CD4-positive, CD25-positive, alpha-beta regulatory T cell (primary cell): ENCODE data around the gene AMBRA1. TPM values are rescaled to one million over a fixed set of nuclear protein-coding genes. Genes with fewer than 3 reads are reported as not detected.

Experiments
- ATAC-seq, 2 donors: fragments of 150-1000 bp; cut with Tn5 transposase; one replicate each; pipeline ENCODE4 v1.10.0; 2021; ENCODE audit warnings: low read depth in 2 of 2, moderate number of reproducible peaks in 2 of 2, moderate library complexity in 1 of 2
- DNase-seq, 3 donors: peaks; one replicate each; pipeline versions ENCODE4 v3.0.0 to v3.0.0-alpha.2; 2012 to 2022; ENCODE audit warnings: mixed read lengths in 1 of 3
- H3K27ac ChIP-seq: one replicate; pipeline ENCODE4 v1.7.0; 2013; ENCODE audit warnings: mild to moderate bottlenecking, low read length; ENCODE audit not compliant: insufficient read depth, poor library complexity, severe bottlenecking
- H3K27me3 ChIP-seq: one replicate; pipeline ENCODE4 v1.7.0; 2013; ENCODE audit warnings: low read length; ENCODE audit not compliant: control insufficient read depth, insufficient read depth
- H3K36me3 ChIP-seq: one replicate; pipeline ENCODE4 v1.7.0; 2013; ENCODE audit warnings: mild to moderate bottlenecking, low read length, moderate library complexity; ENCODE audit not compliant: control insufficient read depth, insufficient read depth
- H3K4me1 ChIP-seq: 2 replicates; pipeline ENCODE4 v1.7.0; 2013; ENCODE audit warnings: mild to moderate bottlenecking, low read length; ENCODE audit not compliant: insufficient read depth, control insufficient read depth, poor library complexity, severe bottlenecking
- H3K4me3 ChIP-seq: one replicate; pipeline ENCODE4 v1.7.0; 2013; ENCODE audit warnings: low read depth, mild to moderate bottlenecking, low read length, moderate library complexity
- H3K9me3 ChIP-seq, 2 experiments: 1 replicate in 1 of 2; 2 replicates in 1 of 2; pipeline ENCODE4 v1.7.0; 2013; ENCODE audit warnings: low read length in 2 of 2, mild to moderate bottlenecking in 1 of 2, moderate library complexity in 1 of 2; ENCODE audit not compliant: control insufficient read depth in 2 of 2
- H3K27ac Mint-ChIP-seq, 3 donors: one replicate each; pipeline ENCODE4 v1.8.0; 2020 to 2022; ENCODE audit warnings: mild to moderate bottlenecking in 3 of 3, mixed read lengths in 3 of 3, moderate library complexity in 2 of 3
- H3K27me3 Mint-ChIP-seq: one replicate; pipeline ENCODE4 v1.8.0; 2022; ENCODE audit warnings: mild to moderate bottlenecking, mixed read lengths
- H3K36me3 Mint-ChIP-seq: one replicate; pipeline ENCODE4 v1.8.0; 2020; ENCODE audit warnings: mixed read lengths
- H3K4me1 Mint-ChIP-seq, 4 donors: one replicate each; pipeline ENCODE4 v1.8.0; 2020 to 2022; ENCODE audit warnings: mixed read lengths in 4 of 4, mild to moderate bottlenecking in 1 of 4
- H3K4me3 Mint-ChIP-seq, 4 donors: one replicate each; pipeline ENCODE4 v1.8.0; 2020 to 2022; ENCODE audit warnings: mild to moderate bottlenecking in 4 of 4, mixed read lengths in 4 of 4, moderate library complexity in 3 of 4
- H3K9me3 Mint-ChIP-seq, 7 donors: one replicate each; pipeline ENCODE4 v1.8.0; 2020 to 2022; ENCODE audit warnings: mixed read lengths in 7 of 7, mild to moderate bottlenecking in 3 of 7, moderate library complexity in 2 of 7
- polyA plus RNA-seq, 4 donors: library from polyadenylated mRNA; unstranded; fragments of 300-500 nt; fragmentation: Illumina TruSeq; gene quantifications; one replicate each; pipeline ENCODE4 v1.2.3, GENCODE V29; 2021
- total RNA-seq: library from RNA; stranded (reverse); gene quantifications from one replicate; pipeline ENCODE4 v1.2.3, GENCODE V29; 2022

The AMBRA1 gene
- total and polyA plus RNA-seq, 5 donors from 2014 or later, result 8.2 to 61.0 (median 12.3) TPM

DNA sequence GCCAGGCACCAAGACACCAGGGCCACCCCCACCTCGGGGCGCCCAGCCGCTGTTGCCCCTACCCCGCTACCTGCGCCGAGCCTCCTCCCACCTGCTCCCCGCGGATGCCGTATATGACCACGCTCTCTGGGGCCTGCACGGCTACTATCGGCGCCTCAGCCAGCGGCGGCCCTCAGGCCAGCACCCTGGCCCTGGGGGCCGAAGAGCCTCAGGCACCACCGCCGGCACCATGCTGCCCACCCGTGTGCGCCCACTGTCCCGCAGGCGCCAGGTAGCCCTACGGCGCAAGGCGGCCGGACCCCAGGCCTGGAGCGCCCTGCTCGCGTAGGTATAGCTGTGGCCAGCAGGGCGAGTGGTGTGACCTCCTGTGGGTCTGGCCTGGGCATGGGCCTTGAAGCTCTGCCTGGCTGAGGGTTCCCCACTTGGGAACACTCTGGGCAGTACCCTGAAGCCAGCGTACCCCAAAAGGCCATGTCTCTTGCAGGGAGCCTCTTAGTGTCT lies 227.1 kb downstream of the AMBRA1 start:
- H3K36me3 Mint-ChIP-seq, result peaks cover 14% of the 10 kb centered on the region
- no peak overlapping the region for H3K4me3 ChIP-seq
- H3K4me1 ChIP-seq, result peaks cover 50% of the 10 kb centered on the region
- no peaks in the 10 kb centered on the region for H3K27me3 ChIP-seq
- peaks cover 0 to 61% (median 23%) of the 10 kb centered on the region in 4 donors for H3K4me1 Mint-ChIP-seq
- H3K27ac Mint-ChIP-seq, result no peak overlapping the region
- H3K9me3 ChIP-seq, result no peaks in the 10 kb centered on the region
- ATAC-seq, result no peak
- DNase-seq, result no peak
- peaks cover 29% of the 10 kb centered on the region for H3K36me3 ChIP-seq
- no peaks in the 10 kb centered on the region for H3K27me3 Mint-ChIP-seq
- H3K27ac ChIP-seq, result no peak overlapping the region
- no peak overlapping the region for H3K4me3 Mint-ChIP-seq
- H3K9me3 Mint-ChIP-seq, result no peaks in the 10 kb centered on the region

GRCh38 chr11:46366260-46366659 lies 227.6 kb downstream of the AMBRA1 start:
- DNase-seq (no peak), ATAC-seq (no peak)
- no peaks in the 10 kb centered on the region for H3K27me3 Mint-ChIP-seq
- Histone ChIP-seq H3K4me1 (peaks cover 55% of the 10 kb centered on the region), H3K4me3 (no peak overlapping the region), H3K36me3 (peaks cover 26% of the 10 kb centered on the region), H3K27ac (no peak overlapping the region), H3K27me3 (no peaks in the 10 kb centered on the region), H3K9me3 (no peaks in the 10 kb centered on the region)
- no peak overlapping the region for H3K4me3 Mint-ChIP-seq
- no peak overlapping the region for H3K27ac Mint-ChIP-seq
- H3K9me3 Mint-ChIP-seq, result no peaks in the 10 kb centered on the region
- peaks cover under 1 to 64% (median 25%) of the 10 kb centered on the region in 4 donors for H3K4me1 Mint-ChIP-seq
- peaks cover 14% of the 10 kb centered on the region for H3K36me3 Mint-ChIP-seq

DNA sequence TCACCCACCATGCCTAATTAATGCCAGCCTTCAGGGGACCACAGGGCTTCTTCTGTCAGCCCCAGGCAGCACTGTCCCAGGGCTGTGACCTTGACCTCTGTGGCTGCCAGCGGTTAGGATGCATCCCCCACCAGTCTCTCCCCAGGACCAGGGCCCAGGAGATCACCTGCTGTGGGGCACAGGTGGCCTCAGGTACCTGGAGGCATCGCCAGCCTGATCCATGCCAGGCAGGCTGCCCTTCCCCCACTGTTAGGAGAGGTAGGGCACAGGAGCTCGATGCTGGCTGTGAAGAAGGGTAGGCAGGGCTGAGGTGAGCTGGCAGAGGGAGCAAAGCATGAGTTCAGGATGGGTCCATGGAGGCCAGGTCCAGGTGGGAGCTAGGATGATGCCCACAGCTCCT lies 229.0 kb downstream of the AMBRA1 start:
- ATAC-seq (no peak), DNase-seq (no peak)
- Histone ChIP-seq H3K27ac (peak overlapping the region; percentile 8), H3K36me3 (peaks cover 17% of the 10 kb centered on the region), H3K9me3 (no peaks in the 10 kb centered on the region), H3K27me3 (no peaks in the 10 kb centered on the region), H3K4me3 (no peak overlapping the region), H3K4me1 (peaks cover 64% of the 10 kb centered on the region)
- Mint-ChIP-seq H3K9me3 (no peaks in the 10 kb centered on the region), H3K4me3 (peak overlapping the region in 1 of 4 donors; percentile 58), H3K4me1 (peaks cover 6 to 77% (median 35%) of the 10 kb centered on the region in 4 donors), H3K36me3 (peaks cover 10% of the 10 kb centered on the region), H3K27me3 (no peaks in the 10 kb centered on the region), H3K27ac (peak overlapping the region; percentile 46 to 84 (median 64))

- Mint-ChIP-seq H3K36me3 (peaks cover 6% of the 10 kb centered on the region), H3K4me3 (peak overlapping the region in 1 of 4 donors; percentile 36), H3K27ac (peak overlapping the region; percentile 46 to 84 (median 64)), H3K27me3 (no peaks in the 10 kb centered on the region), H3K4me1 (peaks cover 6 to 73% (median 34%) of the 10 kb centered on the region in 4 donors), H3K9me3 (no peaks in the 10 kb centered on the region)
- no peaks in the 10 kb centered on the region for H3K9me3 ChIP-seq
- H3K4me1 ChIP-seq, result peaks cover 64% of the 10 kb centered on the region
- H3K36me3 ChIP-seq, result peaks cover 17% of the 10 kb centered on the region
- no peaks in the 10 kb centered on the region for H3K27me3 ChIP-seq
- no peak for DNase-seq
- ATAC-seq, result no peak
- H3K4me3 ChIP-seq, result no peak overlapping the region
- no peak overlapping the region for H3K27ac ChIP-seq
Observed at GRCh38 chr11:46364056-46364455, 229.8 kb downstream of the AMBRA1 start.

DNA sequence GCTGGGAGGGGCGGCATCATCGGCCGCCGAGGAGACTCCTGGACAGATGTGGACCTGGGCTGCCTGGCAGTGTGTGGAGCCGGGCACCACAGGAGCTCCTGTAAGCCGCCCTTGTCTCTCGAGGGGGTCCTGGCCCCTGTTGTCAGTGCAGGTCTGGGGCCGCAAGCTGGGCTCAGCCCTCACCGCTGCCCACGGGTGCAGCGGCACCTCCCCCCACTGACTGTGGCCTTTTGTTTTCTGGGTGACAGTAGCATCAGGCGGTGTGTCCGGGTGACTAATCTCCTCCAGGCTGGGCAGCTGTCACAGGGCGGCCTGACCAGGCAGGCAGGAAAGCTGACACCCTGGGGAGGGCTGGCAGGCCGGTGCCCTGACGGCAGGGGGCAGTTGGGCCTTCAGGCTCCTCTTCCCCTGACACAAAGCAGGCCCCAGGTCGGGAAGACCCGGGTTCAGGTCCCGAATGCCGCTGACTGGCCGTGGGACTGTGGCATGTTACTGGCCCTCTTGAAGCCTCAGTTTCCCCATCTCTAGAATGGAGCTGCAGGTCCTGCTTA lies 230.3 kb downstream of the AMBRA1 start:
- H3K36me3 Mint-ChIP-seq, result peaks cover 3% of the 10 kb centered on the region
- H3K4me1 Mint-ChIP-seq, result peaks cover 6 to 74% (median 33%) of the 10 kb centered on the region in 4 donors
- H3K36me3 ChIP-seq, result peaks cover 15% of the 10 kb centered on the region
- no peak overlapping the region for H3K4me3 Mint-ChIP-seq
- no peaks in the 10 kb centered on the region for H3K9me3 Mint-ChIP-seq
- peaks cover 64% of the 10 kb centered on the region for H3K4me1 ChIP-seq
- no peak overlapping the region for H3K4me3 ChIP-seq
- no peaks in the 10 kb centered on the region for H3K27me3 ChIP-seq
- no peaks in the 10 kb centered on the region for H3K9me3 ChIP-seq
- DNase-seq (no peak), ATAC-seq (no peak)
- H3K27ac ChIP-seq, result no peak overlapping the region
- H3K27me3 Mint-ChIP-seq, result no peaks in the 10 kb centered on the region
- peak overlapping the region in 1 of 3 donors; percentile 46 for H3K27ac Mint-ChIP-seq

GRCh38 chr11:46363031-46363407 lies 230.8 kb downstream of the AMBRA1 start:
- peaks cover 10 to 74% (median 33%) of the 10 kb centered on the region in 4 donors for H3K4me1 Mint-ChIP-seq
- Histone ChIP-seq H3K27ac (no peak overlapping the region), H3K4me1 (peaks cover 68% of the 10 kb centered on the region), H3K9me3 (no peaks in the 10 kb centered on the region), H3K4me3 (no peak overlapping the region), H3K36me3 (peaks cover 10% of the 10 kb centered on the region), H3K27me3 (no peaks in the 10 kb centered on the region)
- ATAC-seq (no peak), DNase-seq (no peak)
- no peaks in the 10 kb centered on the region for H3K27me3 Mint-ChIP-seq
- H3K4me3 Mint-ChIP-seq, result peak overlapping the region in 3 of 4 donors; percentile 47 to 89 (median 62)
- H3K27ac Mint-ChIP-seq, result peak overlapping the region in 2 of 3 donors; percentile 85 to 94
- H3K36me3 Mint-ChIP-seq, result no peaks in the 10 kb centered on the region
- no peaks in the 10 kb centered on the region for H3K9me3 Mint-ChIP-seq

DNA sequence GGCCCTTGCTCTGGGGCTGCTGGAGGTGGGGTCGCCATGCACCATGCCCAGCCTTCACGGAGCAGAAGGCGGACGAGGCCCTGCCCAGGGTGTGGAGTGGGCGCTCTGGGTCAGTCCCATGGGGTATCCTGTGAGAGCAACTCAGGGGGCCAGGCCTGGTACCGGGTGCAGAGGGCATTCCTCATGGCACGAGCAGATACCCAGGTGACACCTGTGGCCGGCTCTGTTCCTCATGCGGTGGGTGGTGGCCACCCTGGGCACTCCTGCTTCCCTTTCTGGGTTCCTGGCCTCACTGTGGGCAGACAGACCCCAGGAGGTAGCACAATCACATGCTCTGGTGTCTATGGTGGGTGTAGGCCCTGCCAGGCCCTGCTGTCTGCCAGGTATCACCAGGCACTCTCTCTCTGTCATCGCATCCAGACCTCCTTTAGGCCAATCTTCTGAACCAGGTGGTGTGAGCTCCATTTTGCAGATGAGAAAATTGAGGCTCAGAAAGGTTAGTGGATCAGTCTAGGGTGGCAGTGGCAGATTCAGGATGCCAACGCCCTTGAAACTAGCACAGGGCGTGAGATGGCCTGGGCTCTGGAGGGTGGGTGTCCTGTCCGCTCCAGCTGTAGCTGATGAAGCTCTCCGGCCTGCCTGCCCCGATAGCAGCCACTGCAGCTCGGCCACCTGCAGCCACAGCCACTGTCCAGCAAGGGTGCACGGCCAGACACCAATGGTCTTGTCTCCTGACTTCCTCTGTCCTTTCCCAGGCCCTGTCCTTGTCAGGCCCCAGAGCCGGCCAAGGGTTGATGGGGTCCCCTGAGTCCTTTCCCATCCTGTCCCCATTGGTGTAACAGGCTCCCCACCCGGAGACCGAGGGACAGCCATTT lies 231.4 kb downstream of the AMBRA1 start:
- H3K4me3 ChIP-seq, result peak overlapping the region; percentile 24
- H3K27me3 ChIP-seq, result no peaks in the 10 kb centered on the region
- Mint-ChIP-seq H3K27ac (peak overlapping the region in 2 of 3 donors; percentile 85 to 94), H3K4me3 (peak overlapping the region; percentile 62 to 89 (median 83)), H3K27me3 (no peaks in the 10 kb centered on the region), H3K36me3 (no peaks in the 10 kb centered on the region), H3K4me1 (peaks cover 11 to 74% (median 35%) of the 10 kb centered on the region in 4 donors), H3K9me3 (no peaks in the 10 kb centered on the region)
- H3K4me1 ChIP-seq, result peaks cover 72% of the 10 kb centered on the region
- peak overlapping the region; percentile 66 for H3K27ac ChIP-seq
- peaks cover 6% of the 10 kb centered on the region for H3K36me3 ChIP-seq
- H3K9me3 ChIP-seq, result no peaks in the 10 kb centered on the region
- no peak for DNase-seq
- ATAC-seq, result no peak
